Measurements from ENCODE around the gene GABBR2. TPM values are rescaled to one million over a fixed set of nuclear protein-coding genes. Genes with fewer than 3 reads are reported as not detected.
"Not testable (repeated sequence)": the region's sequence is repeated elsewhere in the genome, so short reads cannot be mapped to it uniquely, and the experiment has no call there.

Gene GABBR2
- total and polyA plus RNA-seq, 4 experiments from 2014 or later = not detected

- ChIA-PET CTCF (ENCODE audit: partially characterized antibody) (no interaction called here), POLR2A (ENCODE audit: partially characterized antibody) (no interaction called here)
- intact Hi-C loops (cut with micrococcal nuclease) = no loop called here
Observed at GRCh38 chr9:98290411-98290810, 418.3 kb downstream of the GABBR2 start.

GRCh38 chr9:98289614-98290201, 419.0 kb downstream of the GABBR2 start:
- intact Hi-C loops (cut with micrococcal nuclease) = no loop called here
- no peak for DNase-seq
- H3K27me3 ChIP-seq (ENCODE audit: insufficient read depth, low read length) = no peaks in the 10 kb centered on the region
- H3K4me3 ChIP-seq (ENCODE audit: low read length in 2 of 2) = no peak overlapping the region
- POLR2A ChIA-PET (ENCODE audit: partially characterized antibody) = no interaction called here
- peaks cover 1 to 4% of the 10 kb centered on the region in 2 donors for H3K27me3 Mint-ChIP-seq
- peaks cover 0 to 2% (median 0%) of the 10 kb centered on the region in 8 donors for H3K9me3 Mint-ChIP-seq
- no peaks in the 10 kb centered on the region for H3K9me3 ChIP-seq (ENCODE audit: control insufficient read depth in 1 of 2, low read length in 2 of 2)
- H3K36me3 ChIP-seq (ENCODE audit: insufficient read depth, low read length) = no peaks in the 10 kb centered on the region
- CTCF ChIA-PET (ENCODE audit: partially characterized antibody) = no interaction called here
- H3K4me1 Mint-ChIP-seq = no peaks in the 10 kb centered on the region
- no peaks in the 10 kb centered on the region for H3K4me1 ChIP-seq (ENCODE audit: insufficient read depth, low read length)
- H3K27ac ChIP-seq (ENCODE audit: low read depth, low read length) = no peak overlapping the region
- H3K36me3 Mint-ChIP-seq = no peaks in the 10 kb centered on the region
- H3K27ac Mint-ChIP-seq = no peak overlapping the region
- no peak overlapping the region for H3K4me3 Mint-ChIP-seq

More at GRCh38 chr9:98290411-98290810, 418.3 kb downstream of the GABBR2 start:
- Mint-ChIP-seq H3K27ac (no peak overlapping the region), H3K4me1 (no peaks in the 10 kb centered on the region), H3K4me3 (no peak overlapping the region), H3K9me3 (peaks cover 0 to 2% (median 0%) of the 10 kb centered on the region in 8 donors), H3K36me3 (no peaks in the 10 kb centered on the region), H3K27me3 (peaks cover 1 to 4% of the 10 kb centered on the region in 2 donors)
- H3K36me3 ChIP-seq (ENCODE audit: insufficient read depth, low read length) = no peaks in the 10 kb centered on the region
- no peaks in the 10 kb centered on the region for H3K9me3 ChIP-seq (ENCODE audit: control insufficient read depth in 1 of 2, low read length in 2 of 2)
- DNase-seq = no peak
- H3K4me1 ChIP-seq (ENCODE audit: insufficient read depth, low read length) = no peaks in the 10 kb centered on the region
- no peaks in the 10 kb centered on the region for H3K27me3 ChIP-seq (ENCODE audit: insufficient read depth, low read length)
- no peak overlapping the region for H3K27ac ChIP-seq (ENCODE audit: low read depth, low read length)
- H3K4me3 ChIP-seq (ENCODE audit: low read length in 2 of 2) = no peak overlapping the region

- Mint-ChIP-seq H3K27ac (no peak overlapping the region), H3K36me3 (no peaks in the 10 kb centered on the region), H3K4me3 (no peak overlapping the region), H3K27me3 (peaks cover 0 to 4% of the 10 kb centered on the region in 2 donors), H3K4me1 (no peaks in the 10 kb centered on the region), H3K9me3 (peaks cover 0 to 2% (median 0%) of the 10 kb centered on the region in 8 donors)
- Histone ChIP-seq H3K4me3 (ENCODE audit: low read length in 2 of 2) (no peak overlapping the region), H3K36me3 (ENCODE audit: insufficient read depth, low read length) (no peaks in the 10 kb centered on the region), H3K9me3 (ENCODE audit: control insufficient read depth in 1 of 2, low read length in 2 of 2) (no peaks in the 10 kb centered on the region), H3K4me1 (ENCODE audit: insufficient read depth, low read length) (no peaks in the 10 kb centered on the region), H3K27ac (ENCODE audit: low read depth, low read length) (no peak overlapping the region), H3K27me3 (ENCODE audit: insufficient read depth, low read length) (no peaks in the 10 kb centered on the region)
- no peak for DNase-seq
- ChIA-PET POLR2A (ENCODE audit: partially characterized antibody) (no interaction called here), CTCF (ENCODE audit: partially characterized antibody) (interaction anchor here (0.5 kb wide), 1 partner anchor 559 kb away, joined by 3 read pairs; no protein-coding TSS in a partner anchor)
- intact Hi-C loops (cut with micrococcal nuclease) = no loop called here
Observed at GRCh38 chr9:98288881-98289280, 419.9 kb downstream of the GABBR2 start.

GRCh38 chr9:98287384-98287783, 421.4 kb downstream of the GABBR2 start:
- no peak overlapping the region for H3K4me3 Mint-ChIP-seq
- Histone ChIP-seq H3K4me3 (ENCODE audit: low read length in 2 of 2) (no peak overlapping the region), H3K9me3 (ENCODE audit: control insufficient read depth in 1 of 2, low read length in 2 of 2) (no peaks in the 10 kb centered on the region), H3K36me3 (ENCODE audit: insufficient read depth, low read length) (no peaks in the 10 kb centered on the region), H3K27me3 (ENCODE audit: insufficient read depth, low read length) (no peaks in the 10 kb centered on the region), H3K4me1 (ENCODE audit: insufficient read depth, low read length) (no peaks in the 10 kb centered on the region), H3K27ac (ENCODE audit: low read depth, low read length) (no peak overlapping the region)
- no peak overlapping the region for H3K27ac Mint-ChIP-seq
- ChIA-PET CTCF (ENCODE audit: partially characterized antibody) (no interaction called here), POLR2A (ENCODE audit: partially characterized antibody) (no interaction called here)
- no peaks in the 10 kb centered on the region for H3K36me3 Mint-ChIP-seq
- H3K9me3 Mint-ChIP-seq = peaks cover 0 to 2% (median 0%) of the 10 kb centered on the region in 8 donors
- peaks cover 2 to 7% of the 10 kb centered on the region in 2 donors for H3K27me3 Mint-ChIP-seq
- DNase-seq = no peak
- intact Hi-C loops (cut with micrococcal nuclease) = no loop called here
- no peaks in the 10 kb centered on the region for H3K4me1 Mint-ChIP-seq

DNA sequence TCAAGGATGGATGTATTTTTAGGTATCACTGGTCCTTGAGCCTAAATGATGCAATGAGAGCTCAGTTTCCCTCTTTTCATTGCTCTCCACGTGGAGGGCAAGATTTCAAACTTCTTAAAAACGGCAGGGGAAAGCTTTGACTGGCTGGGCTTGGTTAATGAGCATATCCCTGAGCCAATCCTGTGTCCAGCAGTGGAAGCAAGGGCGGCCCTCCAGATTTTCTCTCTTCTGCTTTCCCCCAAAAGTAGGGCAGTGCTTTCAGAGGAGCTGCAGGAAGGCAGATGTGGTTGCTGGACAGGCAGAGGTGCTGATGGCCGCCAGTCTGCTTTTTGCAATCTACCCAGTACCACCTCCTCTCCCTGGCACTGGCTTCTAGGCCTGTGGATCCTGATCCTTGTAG, 423.3 kb downstream of the GABBR2 start:
- Histone ChIP-seq H3K27ac (ENCODE audit: low read depth, low read length) (no peak overlapping the region), H3K27me3 (ENCODE audit: insufficient read depth, low read length) (no peaks in the 10 kb centered on the region), H3K9me3 (ENCODE audit: control insufficient read depth in 1 of 2, low read length in 2 of 2) (no peaks in the 10 kb centered on the region), H3K4me1 (ENCODE audit: insufficient read depth, low read length) (no peaks in the 10 kb centered on the region), H3K4me3 (ENCODE audit: low read length in 2 of 2) (no peak overlapping the region), H3K36me3 (ENCODE audit: insufficient read depth, low read length) (no peaks in the 10 kb centered on the region)
- no peak for DNase-seq
- Mint-ChIP-seq H3K4me1 (no peaks in the 10 kb centered on the region), H3K27me3 (peaks cover 2 to 12% of the 10 kb centered on the region in 2 donors), H3K9me3 (peaks cover 0 to 2% (median 0%) of the 10 kb centered on the region in 8 donors), H3K27ac (no peak overlapping the region), H3K4me3 (no peak overlapping the region), H3K36me3 (no peaks in the 10 kb centered on the region)
- POLR2A ChIA-PET (ENCODE audit: partially characterized antibody) = no interaction called here
- intact Hi-C loops (cut with micrococcal nuclease) = no loop called here
- CTCF ChIA-PET (ENCODE audit: partially characterized antibody) = no interaction called here

DNA sequence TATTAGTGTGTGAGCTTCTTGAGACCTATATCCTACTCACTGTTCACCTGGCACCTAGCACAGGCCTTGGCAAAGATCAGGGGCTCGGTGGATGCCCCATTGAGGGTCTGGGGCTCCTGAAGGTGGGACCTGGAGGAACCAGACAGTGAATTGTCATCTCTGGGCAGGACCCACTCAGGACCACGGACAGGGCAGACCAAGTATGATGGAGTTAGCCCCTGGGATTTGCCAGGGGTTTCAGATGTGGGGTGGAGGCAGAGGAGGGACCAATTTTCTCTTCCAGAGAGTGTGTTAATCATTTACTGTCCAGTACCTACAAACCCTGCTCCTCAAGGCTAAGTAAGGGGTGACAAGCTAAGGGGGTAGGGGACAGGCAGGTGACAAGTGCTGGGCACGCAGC, 424.0 kb downstream of the GABBR2 start:
- CTCF ChIA-PET (ENCODE audit: partially characterized antibody) = no interaction called here
- intact Hi-C loops (cut with micrococcal nuclease) = no loop called here
- POLR2A ChIA-PET (ENCODE audit: partially characterized antibody) = no interaction called here
- no peak for DNase-seq
- H3K9me3 ChIP-seq (ENCODE audit: control insufficient read depth in 1 of 2, low read length in 2 of 2) = no peaks in the 10 kb centered on the region
- no peaks in the 10 kb centered on the region for H3K4me1 ChIP-seq (ENCODE audit: insufficient read depth, low read length)
- no peak overlapping the region for H3K27ac Mint-ChIP-seq
- H3K4me1 Mint-ChIP-seq = no peaks in the 10 kb centered on the region
- H3K36me3 ChIP-seq (ENCODE audit: insufficient read depth, low read length) = no peaks in the 10 kb centered on the region
- H3K27ac ChIP-seq (ENCODE audit: low read depth, low read length) = no peak overlapping the region
- H3K36me3 Mint-ChIP-seq = no peaks in the 10 kb centered on the region
- H3K9me3 Mint-ChIP-seq = peaks cover 0 to 2% (median 0%) of the 10 kb centered on the region in 8 donors
- no peak overlapping the region for H3K4me3 ChIP-seq (ENCODE audit: low read length in 2 of 2)
- H3K27me3 ChIP-seq (ENCODE audit: insufficient read depth, low read length) = no peaks in the 10 kb centered on the region
- H3K4me3 Mint-ChIP-seq = no peak overlapping the region
- H3K27me3 Mint-ChIP-seq = peaks cover 2 to 12% of the 10 kb centered on the region in 2 donors

DNA sequence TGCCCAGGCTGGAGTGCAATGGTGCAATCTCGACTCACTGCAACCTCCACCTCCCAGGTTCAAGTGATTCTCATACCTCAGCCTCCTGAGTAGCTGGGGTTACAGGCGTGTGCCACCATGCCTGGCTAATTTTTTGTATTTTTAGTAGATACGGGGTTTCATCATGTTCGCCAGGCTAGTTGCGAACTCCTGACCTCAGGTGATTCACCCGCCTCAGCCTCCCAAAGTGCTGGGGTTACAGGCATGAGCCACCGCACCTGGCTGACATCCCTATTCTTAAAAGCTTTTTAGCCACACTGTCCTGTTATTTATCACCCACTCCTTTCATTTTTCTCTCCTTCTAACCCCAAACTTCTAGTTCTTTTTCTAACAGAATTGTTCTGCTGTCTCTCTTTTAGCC, 425.6 kb downstream of the GABBR2 start:
- H3K27me3 ChIP-seq (ENCODE audit: insufficient read depth, low read length); H3K4me3 Mint-ChIP-seq; H3K9me3 Mint-ChIP-seq; H3K4me1 Mint-ChIP-seq; H3K36me3 Mint-ChIP-seq; H3K4me3 ChIP-seq (ENCODE audit: low read length in 2 of 2); POLR2A ChIA-PET (ENCODE audit: partially characterized antibody); H3K4me1 ChIP-seq (ENCODE audit: insufficient read depth, low read length); DNase-seq; intact Hi-C loops (cut with micrococcal nuclease); H3K27ac ChIP-seq (ENCODE audit: low read depth, low read length); CTCF ChIA-PET (ENCODE audit: partially characterized antibody); H3K36me3 ChIP-seq (ENCODE audit: insufficient read depth, low read length); H3K9me3 ChIP-seq (ENCODE audit: control insufficient read depth in 1 of 2, low read length in 2 of 2); H3K27me3 Mint-ChIP-seq; H3K27ac Mint-ChIP-seq: not testable (repeated sequence)

- no peak overlapping the region for H3K4me3 Mint-ChIP-seq
- no peaks in the 10 kb centered on the region for H3K9me3 ChIP-seq (ENCODE audit: control insufficient read depth in 1 of 2, low read length in 2 of 2)
- CTCF ChIA-PET (ENCODE audit: partially characterized antibody) = no interaction called here
- no peaks in the 10 kb centered on the region for H3K4me1 ChIP-seq (ENCODE audit: insufficient read depth, low read length)
- H3K36me3 ChIP-seq (ENCODE audit: insufficient read depth, low read length) = no peaks in the 10 kb centered on the region
- H3K4me1 Mint-ChIP-seq = no peaks in the 10 kb centered on the region
- H3K36me3 Mint-ChIP-seq = no peaks in the 10 kb centered on the region
- H3K4me3 ChIP-seq (ENCODE audit: low read length in 2 of 2) = no peak overlapping the region
- DNase-seq = no peak
- intact Hi-C loops (cut with micrococcal nuclease) = no loop called here
- H3K27me3 ChIP-seq (ENCODE audit: insufficient read depth, low read length) = no peaks in the 10 kb centered on the region
- no peaks in the 10 kb centered on the region for H3K9me3 Mint-ChIP-seq
- no peak overlapping the region for H3K27ac ChIP-seq (ENCODE audit: low read depth, low read length)
- no peak overlapping the region for H3K27ac Mint-ChIP-seq
- POLR2A ChIA-PET (ENCODE audit: partially characterized antibody) = no interaction called here
- H3K27me3 Mint-ChIP-seq = peaks cover 11 to 16% of the 10 kb centered on the region in 2 donors
Observed at GRCh38 chr9:98281281-98281680, 427.5 kb downstream of the GABBR2 start.

All from CD4-positive, alpha-beta memory T cell (primary cell).